T47D (cell line): ENCODE measurements around the gene SBF1.

ENCODE experiments used
- DNase-seq, 2 experiments: peaks; one replicate each; pipeline versions ENCODE4 v3.0.0 to v3.0.0-alpha.2; 2011 to 2012; ENCODE audit warnings: low read depth in 1 of 2, low spot score in 1 of 2
- JUND ChIP-seq: IDR thresholded peaks from 2 replicates; pipeline ENCODE4 v1.6.1; 2012; ENCODE audit warnings: low read depth
- in situ Hi-C: cut with HindIII; loops from 2 replicates; pipeline ENCODE4 v1.10.0; 2016; ENCODE audit warnings: low sequenced_read_pairs, low pct_unique_long_range_greater_than_20kb

The SBF1 gene

GRCh38 chr22:50503475-50504145, 28.8 kb upstream of the SBF1 start:
- in situ Hi-C loops = no loop called here
- TF ChIP-seq JUND = no peak
- no peak for DNase-seq

GRCh38 chr22:50502628-50503474, 28.0 kb upstream of the SBF1 start:
- in situ Hi-C loops = no loop called here
- TF ChIP-seq JUND = no peak
- no peak for DNase-seq

- in situ Hi-C loops = no loop called here
- no peak for TF ChIP-seq JUND
- DNase-seq = no peak
These were observed 27.3 kb upstream of the SBF1 start for GRCh38 chr22:50502096-50502495.

- in situ Hi-C loops = no loop called here
- no peak for DNase-seq
- TF ChIP-seq JUND = no peak
These were observed 25.6 kb upstream of the SBF1 start for GRCh38 chr22:50500452-50500851.

- peak in 1 of 2 experiments; percentile 78 for DNase-seq
- no peak for TF ChIP-seq JUND
- in situ Hi-C loops = no loop called here
These were observed 23.6 kb upstream of the SBF1 start for GRCh38 chr22:50498322-50498890.

GRCh38 chr22:50497093-50497492, 22.3 kb upstream of the SBF1 start:
- in situ Hi-C loops = no loop called here
- DNase-seq = no peak
- TF ChIP-seq JUND = no peak

- DNase-seq = no peak
These were observed 15.9 kb upstream of the SBF1 start for GRCh38 chr22:50490531-50491308.

GRCh38 chr22:50489363-50490243, 14.8 kb upstream of the SBF1 start:
- no peak for DNase-seq
- in situ Hi-C loops = no loop called here
- TF ChIP-seq JUND = no peak

More at GRCh38 chr22:50490531-50491308, 15.9 kb upstream of the SBF1 start:
- no peak for TF ChIP-seq JUND
- in situ Hi-C loops = no loop called here

GRCh38 chr22:50488886-50489285, 14.1 kb upstream of the SBF1 start:
- DNase-seq = no peak
- in situ Hi-C loops = no loop called here
- no peak for TF ChIP-seq JUND

- no peak for TF ChIP-seq JUND
- in situ Hi-C loops = no loop called here
- DNase-seq = no peak
These were observed 13.3 kb upstream of the SBF1 start for GRCh38 chr22:50488006-50488677.

GRCh38 chr22:50487290-50488005, 12.6 kb upstream of the SBF1 start:
- no peak for DNase-seq
- no peak for TF ChIP-seq JUND
- in situ Hi-C loops = no loop called here
